Natural killer cell treated with Interleukin-12 subunit alpha and Interleukin-12 subunit beta and Interleukin-15 and Interleukin-18, amount 100 ng/mL, for 72 hours (primary cell): ENCODE data around the gene MTARC2. TPM values are rescaled to one million over a fixed set of nuclear protein-coding genes. Genes with fewer than 3 reads are reported as not detected.

Experiments used
- ATAC-seq, 2 donors: fragments of 150-1000 bp; cut with Tn5 transposase in 1 of 2; sonication (Bioruptor Pico), chemical (Tn5 transposase) in 1 of 2; 2 replicates each; pipeline ENCODE4 v1.10.0; 2021
- DNase-seq: peaks from one replicate; pipeline ENCODE4 v3.0.0; 2022; ENCODE audit warnings: low spot score
- H3K27ac Mint-ChIP-seq, 2 donors: 1 replicate in 1 of 2; 2 replicates in 1 of 2; pipeline ENCODE4 v1.8.0; 2022; ENCODE audit warnings: mixed read lengths in 2 of 2, mild to moderate bottlenecking in 1 of 2, moderate library complexity in 1 of 2
- H3K27me3 Mint-ChIP-seq, 2 donors: 1 replicate in 1 of 2; 2 replicates in 1 of 2; pipeline ENCODE4 v1.8.0; 2022; ENCODE audit warnings: mixed read lengths in 2 of 2
- H3K36me3 Mint-ChIP-seq: one replicate; pipeline ENCODE4 v1.8.0; 2022; ENCODE audit warnings: mixed read lengths
- H3K4me1 Mint-ChIP-seq, 2 donors: 1 replicate in 1 of 2; 2 replicates in 1 of 2; pipeline ENCODE4 v1.8.0; 2022; ENCODE audit warnings: low read depth in 2 of 2, mixed read lengths in 2 of 2, mild to moderate bottlenecking in 1 of 2
- H3K4me3 Mint-ChIP-seq: one replicate; pipeline ENCODE4 v1.8.0; 2022; ENCODE audit warnings: mixed read lengths
- H3K9me3 Mint-ChIP-seq: 2 replicates; pipeline ENCODE4 v1.8.0; 2022; ENCODE audit warnings: mixed read lengths
- total RNA-seq, 2 donors: library from RNA; stranded (reverse); gene quantifications; one replicate each; pipeline ENCODE4 v1.2.3, GENCODE V29; 2022

The MTARC2 gene
- total RNA-seq, 2 donors from 2014 or later = not detected

DNA sequence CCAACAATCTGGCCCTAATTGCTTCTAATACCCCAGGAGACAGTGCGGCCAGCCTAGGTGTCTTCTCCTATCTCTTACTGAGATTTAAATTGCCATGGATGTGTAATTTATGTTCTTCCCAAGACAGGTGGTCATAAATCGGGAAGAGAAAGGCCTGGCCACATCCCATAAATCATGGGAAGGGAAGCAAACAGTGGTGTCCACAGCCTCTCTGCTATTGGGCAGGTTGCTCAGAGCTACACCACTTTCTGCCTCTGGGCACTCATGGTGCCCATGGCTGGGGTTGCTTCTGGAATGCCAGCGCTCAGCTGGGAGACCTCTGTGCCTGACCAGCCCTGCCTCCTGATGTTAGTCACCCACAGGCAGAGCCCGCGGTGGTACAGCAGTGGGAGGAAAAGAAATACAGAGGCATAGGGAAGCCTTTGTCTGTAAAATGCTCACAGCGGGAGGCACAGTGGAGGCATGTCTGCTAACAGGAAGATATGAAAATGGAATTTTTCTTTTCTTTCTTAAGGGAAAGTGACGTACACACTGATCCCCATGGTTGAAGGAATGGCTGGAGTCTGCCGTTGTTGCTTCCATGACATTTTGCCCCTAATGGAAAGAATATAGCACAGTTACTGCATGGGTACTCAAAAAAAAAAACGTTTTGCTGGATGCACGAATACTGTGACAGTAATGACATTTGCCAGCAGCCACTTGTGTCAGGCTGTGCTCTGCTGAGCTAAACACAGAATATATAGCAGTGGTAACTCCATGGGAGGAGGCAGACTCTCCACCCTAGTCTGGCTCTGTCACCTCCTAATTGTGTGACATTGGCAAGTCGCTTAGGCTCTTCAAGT lies 60.4 kb downstream of the MTARC2 start:
- Mint-ChIP-seq H3K27me3 (peaks cover 13 to 26% of the 10 kb centered on the region in 2 donors), H3K4me3 (no peak overlapping the region), H3K9me3 (no peaks in the 10 kb centered on the region), H3K27ac (no peak overlapping the region), H3K36me3 (no peaks in the 10 kb centered on the region), H3K4me1 (peaks cover 4 to 7% of the 10 kb centered on the region in 2 donors)
- DNase-seq (no peak), ATAC-seq (no peak)

DNA sequence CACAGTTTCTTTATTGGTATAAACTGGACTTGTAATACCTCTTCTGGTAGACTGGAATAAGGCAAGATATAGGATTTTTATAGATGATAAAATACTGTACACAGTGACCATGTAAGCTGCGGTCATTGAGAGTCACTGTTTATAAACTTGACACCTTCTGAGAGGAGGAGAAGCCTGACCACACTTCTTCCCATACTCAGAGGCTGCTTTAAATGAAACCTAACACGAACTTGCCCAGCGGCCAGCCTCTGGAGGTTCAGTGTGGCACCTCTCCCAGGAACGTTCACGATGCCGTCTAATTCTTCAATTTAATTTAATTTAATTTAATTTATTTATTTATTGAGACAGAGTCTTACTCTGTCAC lies 61.0 kb downstream of the MTARC2 start:
- Mint-ChIP-seq H3K27me3 (peaks cover 15 to 26% of the 10 kb centered on the region in 2 donors), H3K4me1 (peaks cover 4 to 7% of the 10 kb centered on the region in 2 donors)

DNA sequence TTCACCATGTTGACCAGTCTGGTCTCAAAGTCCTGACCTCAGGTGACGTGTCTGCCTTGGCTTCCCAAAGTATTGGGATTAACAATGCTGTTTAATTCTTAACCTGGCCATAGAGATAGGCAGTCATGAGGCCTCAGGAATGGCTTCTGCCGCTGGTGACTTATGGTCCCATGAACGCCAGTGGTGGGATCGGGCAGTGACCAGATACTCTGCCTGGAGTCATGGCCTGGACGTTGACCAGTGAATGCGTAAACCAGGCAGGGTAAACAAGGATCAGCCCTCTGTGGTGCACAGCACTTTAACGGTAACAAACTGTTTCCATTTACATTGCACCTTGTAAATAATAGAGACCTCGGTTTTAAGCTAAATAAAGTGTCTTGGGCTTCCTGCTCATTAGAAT lies 61.6 kb downstream of the MTARC2 start:
- H3K4me1 Mint-ChIP-seq = peaks cover 4 to 7% of the 10 kb centered on the region in 2 donors
- DNase-seq (no peak), ATAC-seq (no peak)
- no peak overlapping the region for H3K27ac Mint-ChIP-seq
- no peak overlapping the region for H3K4me3 Mint-ChIP-seq
- no peaks in the 10 kb centered on the region for H3K9me3 Mint-ChIP-seq
- H3K27me3 Mint-ChIP-seq = peaks cover 18 to 29% of the 10 kb centered on the region in 2 donors
- H3K36me3 Mint-ChIP-seq = no peaks in the 10 kb centered on the region

More for the DNA sequence above, 61.0 kb downstream of the MTARC2 start:
- DNase-seq = no peak
- Mint-ChIP-seq H3K27ac (no peak overlapping the region), H3K9me3 (no peaks in the 10 kb centered on the region), H3K36me3 (no peaks in the 10 kb centered on the region), H3K4me3 (no peak overlapping the region)
- ATAC-seq = no peak

DNA sequence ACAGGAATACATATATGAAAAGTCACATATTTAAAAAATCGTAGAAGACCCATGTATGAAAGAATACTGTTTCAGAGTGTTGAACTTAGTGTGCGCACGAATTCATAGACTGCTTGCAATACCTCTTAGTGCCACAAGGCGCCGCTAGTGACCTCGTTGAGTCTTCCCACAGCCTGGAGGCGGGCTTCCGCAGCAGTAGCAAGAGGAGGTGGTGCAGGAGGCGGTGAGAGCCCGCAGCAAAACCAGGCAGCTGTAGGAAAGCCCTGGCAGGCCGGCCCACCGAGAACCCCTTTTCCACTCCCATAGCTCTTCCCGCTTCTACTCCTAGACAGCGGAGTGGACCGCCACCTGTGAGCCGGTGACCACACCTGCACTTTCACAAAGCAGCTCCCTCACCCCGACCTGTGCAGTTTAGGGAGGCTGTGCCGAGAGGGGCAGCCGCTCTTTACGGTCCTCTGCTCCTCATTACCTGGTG lies 62.1 kb downstream of the MTARC2 start:
- DNase-seq (peak; percentile 83), ATAC-seq (peak; percentile 78 to 83)
- Mint-ChIP-seq H3K27me3 (peaks cover 16 to 33% of the 10 kb centered on the region in 2 donors), H3K4me3 (peak overlapping the region; percentile 18), H3K27ac (no peak overlapping the region), H3K36me3 (no peaks in the 10 kb centered on the region), H3K9me3 (no peaks in the 10 kb centered on the region), H3K4me1 (peaks cover 4 to 7% of the 10 kb centered on the region in 2 donors)

DNA sequence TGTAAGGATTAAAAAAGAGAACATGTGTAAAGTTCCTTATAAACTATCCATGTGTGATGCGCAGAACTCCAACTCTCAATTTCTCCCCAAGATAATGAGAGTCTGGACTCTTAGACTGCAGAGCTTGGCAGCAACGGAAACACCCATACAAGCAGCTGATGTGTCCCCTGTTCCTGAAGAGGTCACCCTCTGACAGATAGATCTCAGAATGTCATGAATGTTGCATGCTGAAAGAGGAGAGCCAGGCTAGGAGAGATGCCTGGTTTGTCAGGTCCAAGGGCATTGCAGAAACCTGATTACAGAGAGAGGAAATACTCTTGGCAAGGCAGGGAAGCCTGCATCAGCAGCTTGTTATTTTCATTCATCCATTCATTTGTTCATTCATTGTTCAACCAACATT lies 62.8 kb downstream of the MTARC2 start:
- ATAC-seq = no peak
- H3K9me3 Mint-ChIP-seq = no peaks in the 10 kb centered on the region
- no peak overlapping the region for H3K27ac Mint-ChIP-seq
- H3K4me1 Mint-ChIP-seq = peaks cover 4 to 7% of the 10 kb centered on the region in 2 donors
- H3K36me3 Mint-ChIP-seq = no peaks in the 10 kb centered on the region
- no peak overlapping the region for H3K4me3 Mint-ChIP-seq
- DNase-seq = no peak
- peaks cover 16 to 33% of the 10 kb centered on the region in 2 donors for H3K27me3 Mint-ChIP-seq

DNA sequence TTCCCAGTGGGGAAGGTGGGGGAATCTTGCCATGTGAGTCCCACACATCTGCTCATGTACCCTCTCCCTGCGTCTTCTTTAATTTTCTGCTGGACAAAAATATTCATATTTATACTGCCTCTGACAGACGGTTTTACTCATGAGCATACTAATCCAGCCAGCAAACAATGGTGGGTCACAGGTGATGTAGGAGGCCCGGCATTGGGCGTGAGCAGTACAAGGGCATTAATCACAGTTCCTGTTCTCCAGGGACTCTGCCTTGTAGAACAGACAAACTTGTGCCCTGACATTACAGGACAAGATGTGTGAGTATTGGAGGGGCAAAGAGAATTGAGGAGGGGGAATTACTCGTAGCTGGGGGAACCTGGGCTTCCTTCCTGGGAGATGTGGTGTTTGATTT lies 63.6 kb downstream of the MTARC2 start:
- H3K9me3 Mint-ChIP-seq = no peaks in the 10 kb centered on the region
- H3K27me3 Mint-ChIP-seq = peaks cover 16 to 33% of the 10 kb centered on the region in 2 donors
- ATAC-seq (no peak), DNase-seq (no peak)
- H3K36me3 Mint-ChIP-seq = no peaks in the 10 kb centered on the region
- no peak overlapping the region for H3K4me3 Mint-ChIP-seq
- no peak overlapping the region for H3K27ac Mint-ChIP-seq
- H3K4me1 Mint-ChIP-seq = peaks cover 4 to 7% of the 10 kb centered on the region in 2 donors

DNA sequence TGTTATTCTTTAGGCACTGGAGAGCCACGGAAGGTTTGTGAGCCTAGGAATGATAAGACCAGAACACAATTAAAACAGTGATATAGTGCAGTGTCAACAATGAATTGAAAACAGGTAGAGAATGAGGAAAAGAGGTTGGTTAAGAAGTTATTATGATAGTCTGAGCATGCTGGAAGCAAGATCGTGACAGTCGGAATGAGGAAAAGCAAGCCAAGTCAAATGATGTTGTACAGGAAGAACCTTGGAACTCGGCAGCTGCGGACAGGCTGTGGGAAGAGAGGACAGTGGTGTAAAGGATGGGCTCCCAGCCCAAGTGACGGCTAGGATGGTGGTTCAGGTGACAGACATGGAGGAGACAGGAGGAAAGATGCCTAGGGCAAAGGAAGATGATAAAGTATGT lies 64.2 kb downstream of the MTARC2 start:
- Mint-ChIP-seq H3K9me3 (no peaks in the 10 kb centered on the region), H3K4me3 (no peak overlapping the region), H3K27me3 (peaks cover 16 to 33% of the 10 kb centered on the region in 2 donors), H3K27ac (no peak overlapping the region), H3K4me1 (peaks cover 4 to 7% of the 10 kb centered on the region in 2 donors), H3K36me3 (no peaks in the 10 kb centered on the region)
- no peak for DNase-seq
- no peak for ATAC-seq

DNA sequence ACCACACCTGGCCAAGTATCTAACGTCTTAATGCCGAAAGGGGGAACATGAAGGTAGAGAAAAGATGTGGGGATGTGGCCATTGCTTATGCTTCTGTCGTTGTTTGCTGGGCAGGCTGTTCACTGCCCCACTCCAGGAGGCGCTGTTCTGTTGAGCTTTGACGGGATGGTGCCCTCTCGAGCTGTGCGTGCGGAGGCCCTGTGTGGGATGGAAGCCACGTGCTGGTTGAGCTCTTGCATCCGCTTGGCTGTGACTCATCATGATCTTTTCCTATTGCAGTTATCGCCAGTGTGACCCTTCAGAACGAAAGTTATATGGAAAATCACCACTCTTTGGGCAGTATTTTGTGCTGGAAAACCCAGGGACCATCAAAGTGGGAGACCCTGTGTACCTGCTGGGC lies 64.9 kb downstream of the MTARC2 start:
- Mint-ChIP-seq H3K4me3 (no peak overlapping the region), H3K36me3 (no peaks in the 10 kb centered on the region), H3K27me3 (peaks cover 16 to 33% of the 10 kb centered on the region in 2 donors)

DNA sequence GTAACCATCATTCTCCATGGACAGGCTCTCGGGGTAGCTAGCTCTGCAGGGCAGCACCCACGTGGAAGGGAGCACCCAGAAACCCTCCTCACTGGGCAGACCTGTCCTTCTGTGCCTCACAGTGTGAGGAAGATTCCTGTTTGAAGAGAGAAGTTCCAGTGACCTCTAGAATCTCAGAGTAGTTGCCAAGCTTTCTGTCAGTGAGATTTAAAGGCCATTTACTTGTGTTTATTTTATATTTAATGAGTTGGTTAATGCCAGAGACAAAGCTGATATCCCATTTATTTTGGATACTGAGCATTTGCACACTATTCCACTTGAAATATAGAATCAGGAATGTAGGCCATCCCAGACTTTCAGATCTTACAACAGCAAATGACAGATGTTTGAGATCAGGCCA lies 67.3 kb downstream of the MTARC2 start:
- Mint-ChIP-seq H3K27me3 (peaks cover 16 to 33% of the 10 kb centered on the region in 2 donors), H3K9me3 (no peaks in the 10 kb centered on the region), H3K4me3 (no peak overlapping the region), H3K4me1 (peaks cover 1 to 13% of the 10 kb centered on the region in 2 donors), H3K27ac (no peak overlapping the region), H3K36me3 (no peaks in the 10 kb centered on the region)
- peak in 1 of 2 donors; percentile 48 for ATAC-seq
- DNase-seq = no peak

More for the DNA sequence above, 64.9 kb downstream of the MTARC2 start:
- Mint-ChIP-seq H3K9me3 (no peaks in the 10 kb centered on the region), H3K27ac (no peak overlapping the region), H3K4me1 (peaks cover 4 to 11% of the 10 kb centered on the region in 2 donors)
- ATAC-seq (no peak), DNase-seq (no peak)

DNA sequence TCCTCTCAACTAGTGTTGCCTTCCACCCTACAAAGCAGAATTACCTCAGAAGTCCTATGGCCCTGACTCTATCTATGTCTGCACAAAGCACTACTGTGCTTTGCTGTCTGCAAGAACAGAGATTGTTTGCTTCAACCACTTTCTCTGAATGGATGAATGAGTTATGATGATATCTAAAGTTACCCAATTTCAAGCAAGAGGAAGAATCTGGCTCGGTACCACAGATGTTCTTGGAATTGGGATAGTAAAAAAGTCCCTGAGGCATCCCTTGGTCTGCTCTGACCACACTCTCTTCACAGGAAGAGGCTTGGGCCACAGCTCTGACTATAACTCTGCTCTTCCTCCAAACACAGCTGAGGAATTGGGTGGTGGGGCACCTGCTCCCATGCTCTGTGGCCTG lies 69.8 kb downstream of the MTARC2 start:
- Mint-ChIP-seq H3K9me3 (no peaks in the 10 kb centered on the region), H3K27me3 (peaks cover 9 to 21% of the 10 kb centered on the region in 2 donors), H3K36me3 (no peaks in the 10 kb centered on the region), H3K4me1 (peaks cover 0 to 8% of the 10 kb centered on the region in 2 donors), H3K4me3 (no peak overlapping the region), H3K27ac (no peak overlapping the region)
- no peak for DNase-seq
- peak; percentile 49 to 70 for ATAC-seq

DNA sequence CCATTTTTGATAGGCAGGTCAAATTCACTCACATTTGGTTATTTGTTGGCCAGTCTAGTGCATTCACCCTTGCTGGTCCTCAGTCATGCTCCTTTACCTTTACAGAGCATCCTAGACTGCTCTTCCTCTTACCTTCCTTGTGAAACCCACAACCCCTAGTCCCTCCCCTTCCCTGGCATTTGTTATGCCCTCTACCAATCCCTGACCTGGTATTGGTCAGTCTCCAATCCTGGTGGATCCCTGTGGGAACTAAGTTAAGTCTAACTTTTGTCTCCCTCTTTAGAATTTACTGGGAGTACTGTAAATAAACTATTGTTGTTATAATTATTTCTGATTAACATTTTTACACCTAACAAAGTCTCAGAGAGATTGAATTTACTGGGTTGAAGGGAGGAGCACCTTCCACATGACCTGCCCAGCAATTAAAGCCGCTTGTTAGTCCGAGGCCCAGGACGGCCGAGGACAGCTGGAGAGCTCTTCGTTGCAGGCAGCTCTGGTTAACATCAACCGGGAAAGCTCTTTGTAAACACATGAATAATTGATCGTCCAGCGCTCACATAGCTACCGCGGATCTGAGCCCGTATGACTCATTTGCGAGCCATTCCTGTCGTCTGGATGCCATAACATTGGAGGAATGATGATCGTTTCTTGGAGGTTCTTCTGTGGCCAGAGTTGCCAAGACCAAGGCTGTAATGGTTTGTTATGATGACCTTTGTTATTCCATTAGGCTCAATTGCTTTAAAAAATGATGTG lies 70.5 kb downstream of the MTARC2 start:
- DNase-seq (no peak), ATAC-seq (no peak)
- no peaks in the 10 kb centered on the region for H3K9me3 Mint-ChIP-seq
- no peaks in the 10 kb centered on the region for H3K36me3 Mint-ChIP-seq
- peaks cover 10 to 21% of the 10 kb centered on the region in 2 donors for H3K27me3 Mint-ChIP-seq
- H3K4me3 Mint-ChIP-seq = no peak overlapping the region
- H3K27ac Mint-ChIP-seq = no peak overlapping the region
- peaks cover 0 to 8% of the 10 kb centered on the region in 2 donors for H3K4me1 Mint-ChIP-seq

DNA sequence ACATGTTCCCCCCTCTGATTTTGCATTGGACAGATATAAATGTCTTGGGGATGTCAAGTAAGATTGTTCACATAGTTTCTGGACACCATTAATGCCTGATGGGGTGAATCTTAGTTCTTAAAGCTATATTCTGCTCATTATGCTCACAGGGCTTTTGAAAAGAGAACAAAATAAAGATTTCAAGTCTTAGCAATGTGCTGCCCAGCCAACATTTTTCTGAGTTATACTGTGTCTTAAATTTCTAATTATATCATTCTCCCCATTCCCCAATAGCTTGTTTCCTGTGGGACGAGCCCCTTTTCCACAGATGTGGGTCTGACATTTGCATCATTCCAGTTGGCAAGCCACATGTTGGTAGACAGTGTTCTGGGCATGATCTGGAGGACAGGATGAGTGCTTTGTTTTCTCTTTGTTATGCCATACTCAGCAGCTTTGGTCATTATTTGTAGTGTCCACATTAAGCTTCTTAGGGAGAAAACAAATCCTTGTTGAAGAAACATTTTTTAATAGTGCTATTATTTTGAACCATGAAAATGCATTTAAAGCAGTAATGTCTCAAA lies 71.4 kb downstream of the MTARC2 start:
- Mint-ChIP-seq H3K4me1 (peaks cover 0 to 8% of the 10 kb centered on the region in 2 donors), H3K27me3 (peaks cover 9 to 19% of the 10 kb centered on the region in 2 donors), H3K27ac (no peak overlapping the region), H3K36me3 (no peaks in the 10 kb centered on the region), H3K9me3 (no peaks in the 10 kb centered on the region), H3K4me3 (no peak overlapping the region)
- DNase-seq = no peak
- no peak for ATAC-seq

DNA sequence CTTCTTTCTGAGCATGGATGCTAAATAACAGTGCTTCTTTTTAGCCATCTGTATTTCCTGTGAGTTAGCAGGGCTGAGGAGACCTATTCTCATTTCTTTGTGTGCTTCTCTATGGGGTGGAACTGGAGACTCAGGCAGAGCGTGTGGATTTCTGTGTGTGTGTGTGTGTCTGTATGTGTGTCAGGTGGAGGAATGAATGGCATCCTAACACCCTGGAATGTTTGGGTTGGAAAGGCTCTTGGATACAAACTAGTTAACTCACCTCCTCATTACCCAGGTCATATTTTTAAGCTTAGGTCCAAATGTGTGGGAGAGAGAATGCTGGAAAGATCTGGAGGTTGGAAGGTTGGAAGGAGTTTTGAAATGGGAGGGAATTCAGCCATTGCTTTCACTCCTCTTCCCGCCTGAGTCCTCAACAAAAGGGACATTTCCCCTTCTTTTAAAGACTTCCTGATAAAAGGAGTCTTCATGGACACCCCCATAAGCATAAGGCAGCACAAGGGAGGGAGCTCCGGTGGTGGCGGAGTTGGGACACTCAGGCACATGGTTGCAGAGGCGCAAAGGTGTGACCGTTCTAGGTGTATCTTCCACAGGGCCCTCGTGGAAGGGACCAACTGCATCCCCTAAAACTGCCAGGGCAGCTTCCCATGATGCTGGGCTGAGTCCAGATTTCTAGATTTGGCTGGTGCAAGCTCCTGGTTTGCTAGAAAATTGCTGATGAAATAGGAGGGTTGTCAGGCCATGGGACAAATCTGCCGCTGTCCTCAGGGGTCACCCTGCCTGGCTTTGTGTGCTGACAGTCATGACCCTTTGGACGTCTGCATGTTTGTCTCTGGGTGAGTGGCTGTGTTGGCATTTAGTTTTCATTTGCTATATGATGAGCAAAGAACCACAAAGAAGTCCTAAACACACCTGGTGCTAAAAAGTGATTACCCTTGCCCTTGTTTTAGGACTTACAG lies 76.2 kb downstream of the MTARC2 start:
- DNase-seq (no peak), ATAC-seq (no peak)
- Mint-ChIP-seq H3K4me1 (no peaks in the 10 kb centered on the region), H3K4me3 (no peak overlapping the region), H3K27ac (no peak overlapping the region), H3K27me3 (peaks cover 10 to 27% of the 10 kb centered on the region in 2 donors), H3K9me3 (no peaks in the 10 kb centered on the region), H3K36me3 (no peaks in the 10 kb centered on the region)
